Cardiac muscle cell (in vitro differentiated cells and primary cell): Measurements from ENCODE around the gene B3GAT1. TPM values are rescaled to one million over a fixed set of nuclear protein-coding genes. Genes with fewer than 3 reads are reported as not detected.

Source experiments
- DNase-seq, 2 donors: peaks; one replicate each; pipeline versions ENCODE4 v3.0.0 to v3.0.0-alpha.2; 2010 to 2017; ENCODE audit warnings: low read depth in 1 of 2, low spot score in 1 of 2
- H3K27ac ChIP-seq: fragments of 200-600 bp; sonication (generic); 2 replicates; pipeline ENCODE4 v1.5.1; 2016
- H3K27me3 ChIP-seq: fragments of 200-600 bp; sonication (generic); 2 replicates; pipeline ENCODE4 v1.6.0; 2016; ENCODE audit warnings: control low read depth
- H3K36me3 ChIP-seq: fragments of 200-600 bp; sonication (generic); 2 replicates; pipeline ENCODE4 v1.5.1; 2016; ENCODE audit warnings: control low read depth
- H3K4me1 ChIP-seq: fragments of 200-600 bp; sonication (generic); 2 replicates; pipeline ENCODE4 v1.8.1; 2017; ENCODE audit warnings: low read depth, mild to moderate bottlenecking, mixed run types
- H3K4me3 ChIP-seq: fragments of 200-600 bp; sonication (generic); 2 replicates; pipeline ENCODE4 v1.5.1; 2016; ENCODE audit warnings: mild to moderate bottlenecking
- H3K9me3 ChIP-seq: fragments of 200-600 bp; sonication (generic); 2 replicates; pipeline ENCODE4 v1.5.1; 2017; ENCODE audit warnings: low read depth, mild to moderate bottlenecking, control low read depth
- CTCF ChIP-seq: IDR thresholded peaks from 2 replicates; pipeline ENCODE4 v1.5.1; 2012; ENCODE audit warnings: low read depth, mild to moderate bottlenecking, low read length
- polyA plus RNA-seq: library from polyadenylated mRNA; unstranded; fragments of >200 nt; fragmentation: Nextera tagmentation; extraction: Ambion mirVana; gene quantifications from 2 replicates; pipeline ENCODE4 v1.2.1, GENCODE V29; 2016
- total RNA-seq: library from RNA; depleted of rRNA; stranded (reverse); fragments of >200 nt; gene quantifications from 2 replicates; pipeline ENCODE4 v1.2.3, GENCODE V29; 2016

B3GAT1 gene
- total and polyA plus RNA-seq, 2 experiments from 2014 or later = 1.5 TPM; not detected in 1

GRCh38 chr11:134352111-134352510, 59.9 kb downstream of the B3GAT1 start:
- no peak for DNase-seq
- Histone ChIP-seq H3K27ac (no peak overlapping the region), H3K36me3 (no peaks in the 10 kb centered on the region), H3K9me3 (no peaks in the 10 kb centered on the region), H3K4me3 (no peak overlapping the region), H3K27me3 (no peaks in the 10 kb centered on the region), H3K4me1 (no peaks in the 10 kb centered on the region)
- no peak for TF ChIP-seq CTCF

GRCh38 chr11:134350381-134350780, 61.7 kb downstream of the B3GAT1 start:
- Histone ChIP-seq H3K9me3 (no peaks in the 10 kb centered on the region), H3K27me3 (no peaks in the 10 kb centered on the region), H3K4me3 (no peak overlapping the region), H3K36me3 (no peaks in the 10 kb centered on the region), H3K4me1 (no peaks in the 10 kb centered on the region), H3K27ac (no peak overlapping the region)
- no peak for TF ChIP-seq CTCF
- no peak for DNase-seq

GRCh38 chr11:134349802-134350355, 62.2 kb downstream of the B3GAT1 start:
- Histone ChIP-seq H3K9me3 (no peaks in the 10 kb centered on the region), H3K4me1 (no peaks in the 10 kb centered on the region), H3K4me3 (no peak overlapping the region), H3K27me3 (no peaks in the 10 kb centered on the region), H3K36me3 (no peaks in the 10 kb centered on the region), H3K27ac (no peak overlapping the region)
- DNase-seq = no peak
- no peak for TF ChIP-seq CTCF

- no peak for TF ChIP-seq CTCF
- no peaks in the 10 kb centered on the region for H3K4me1 ChIP-seq
- no peak overlapping the region for H3K27ac ChIP-seq
- H3K9me3 ChIP-seq = no peaks in the 10 kb centered on the region
- H3K4me3 ChIP-seq = no peak overlapping the region
- no peaks in the 10 kb centered on the region for H3K36me3 ChIP-seq
- H3K27me3 ChIP-seq = no peaks in the 10 kb centered on the region
- no peak for DNase-seq
Observed at GRCh38 chr11:134349109-134349801, 62.8 kb downstream of the B3GAT1 start.

GRCh38 chr11:134347441-134347840, 64.6 kb downstream of the B3GAT1 start:
- no peaks in the 10 kb centered on the region for H3K4me1 ChIP-seq
- no peak overlapping the region for H3K4me3 ChIP-seq
- no peaks in the 10 kb centered on the region for H3K36me3 ChIP-seq
- no peak overlapping the region for H3K27ac ChIP-seq
- H3K27me3 ChIP-seq = no peaks in the 10 kb centered on the region
- H3K9me3 ChIP-seq = no peaks in the 10 kb centered on the region
- no peak for TF ChIP-seq CTCF
- DNase-seq = no peak
